GM12878 (cell line): ENCODE results near the gene MRPS12. TPM values are rescaled to one million over a fixed set of nuclear protein-coding genes. Genes with fewer than 3 reads are reported as not detected.
A peak's percentile ranks its signal among the peaks of the same experiment; 100 is the strongest.

Experiments
- ATAC-seq: fragments of 200-7000 bp; cut with Tn5 transposase; 3 replicates; pipeline ENCODE4 v1.9.1; 2020; ENCODE audit warnings: mild to moderate bottlenecking, moderate library complexity
- BruUV-seq: library from RNA; stranded (reverse); fragments of 400-500 nt; replicated peaks from 2 replicates; lab custom pipeline; 2021; lab: Mats Ljungman, UMichigan
- CTCF ChIA-PET: fragments of 300-600 bp; sonication (Branson Sonifier 250); formaldehyde crosslinking; extraction: SDS; loops from one replicate; lab custom pipeline; 2021; ENCODE audit warnings: inconsistent platforms; lab: Yijun Ruan, JAX
- POLR2A ChIA-PET: fragments of 350-600 bp; formaldehyde crosslinking; extraction: SDS; loops from one replicate; lab custom pipeline; 2021; ENCODE audit warnings: inconsistent platforms; lab: Charles Lee
- RAD21 ChIA-PET: fragments of 300-600 bp; sonication (Branson Sonifier 250); formaldehyde crosslinking; loops from one replicate; lab custom pipeline; 2023; ENCODE audit warnings: antibody characterized with exemption; ENCODE audit not compliant: unreplicated experiment; lab: Charles Lee
- SMC1A ChIA-PET: fragments of 300-600 bp; sonication (Branson Sonifier 250); formaldehyde crosslinking; loops from one replicate; lab custom pipeline; 2023; ENCODE audit not compliant: unreplicated experiment, uncharacterized antibody; lab: Charles Lee
- DNase-seq: peaks from one replicate; pipeline ENCODE4 v3.0.0-alpha.2; 2011; ENCODE audit warnings: low read depth, low spot score
- FAIRE-seq: peaks from 3 replicates; lab custom pipeline; 2011; peaks lifted over from hg19 to GRCh38; lab: Jason Lieb, UNC
- H2AFZ ChIP-seq: 2 replicates; pipeline ENCODE4 v1.6.0; 2011; ENCODE audit warnings: low read depth, low read length, control low read depth; ENCODE audit not compliant: control insufficient read depth
- H3K27ac ChIP-seq: 2 replicates; pipeline ENCODE4 v1.5.1; 2011; ENCODE audit warnings: control low read depth; ENCODE audit not compliant: control insufficient read depth, insufficient read depth
- H3K27me3 ChIP-seq, 2 experiments: replicated peaks in 1 of 2; 2 replicates each; pipeline versions ENCODE4 v1.6.0 to v1.6.1; 2011; ENCODE audit warnings: low read length in 1 of 2; ENCODE audit not compliant: control insufficient read depth in 2 of 2, insufficient read depth in 2 of 2
- H3K36me3 ChIP-seq, 2 experiments: 2 replicates each; pipeline ENCODE4 v1.5.1; 2011; ENCODE audit warnings: low read length in 1 of 2; ENCODE audit not compliant: control insufficient read depth in 2 of 2, insufficient read depth in 2 of 2
- H3K4me1 ChIP-seq: 2 replicates; pipeline ENCODE4 v1.6.1; 2011; ENCODE audit warnings: mild to moderate bottlenecking, low read length, moderate library complexity, mixed read lengths; ENCODE audit not compliant: control insufficient read depth, insufficient read depth
- H3K4me2 ChIP-seq: 2 replicates; pipeline ENCODE4 v1.6.0; 2011; ENCODE audit warnings: control low read depth; ENCODE audit not compliant: control insufficient read depth, insufficient read depth
- H3K4me3 ChIP-seq: fragments of 200-600 bp; sonication (generic); 2 replicates; pipeline ENCODE4 v1.5.1; 2016
- H3K79me2 ChIP-seq: 2 replicates; pipeline ENCODE4 v1.6.0; 2011; ENCODE audit warnings: low read length; ENCODE audit not compliant: control insufficient read depth, insufficient read depth
- H3K9ac ChIP-seq: 2 replicates; pipeline ENCODE4 v1.8.0; 2011; ENCODE audit warnings: low read length, control low read depth, mixed read lengths; ENCODE audit not compliant: control insufficient read depth, insufficient read depth
- H3K9me3 ChIP-seq: replicated peaks from 3 replicates; pipeline ENCODE4 v1.5.1; 2011; ENCODE audit warnings: mild to moderate bottlenecking, low read length; ENCODE audit not compliant: control insufficient read depth, insufficient read depth
- H4K20me1 ChIP-seq: 2 replicates; pipeline ENCODE4 v1.6.0; 2011; ENCODE audit not compliant: control insufficient read depth, insufficient read depth
- BRCA1 ChIP-seq: IDR thresholded peaks from 2 replicates; pipeline ENCODE4 v1.6.1; 2011; ENCODE audit warnings: low read depth, low read length, improper control_type of control experiment
- DPF2 ChIP-seq: fragments of 450-650 bp; IDR thresholded peaks from 2 replicates; pipeline ENCODE4 v1.6.1; 2017; ENCODE audit warnings: mild to moderate bottlenecking
- IKZF1 ChIP-seq: fragments of 450-650 bp; conservative IDR thresholded peaks from 2 replicates; pipeline ENCODE4 v1.6.1; 2017; ENCODE audit warnings: antibody characterized with exemption, mild to moderate bottlenecking
- JUNB ChIP-seq: IDR thresholded peaks from 2 replicates; pipeline ENCODE4 v1.6.1; 2016; ENCODE audit warnings: antibody characterized with exemption, mild to moderate bottlenecking
- MEF2B ChIP-seq: fragments of 450-650 bp; IDR thresholded peaks from 2 replicates; pipeline ENCODE4 v1.6.1; 2018; ENCODE audit warnings: mild to moderate bottlenecking, moderate library complexity; ENCODE audit not compliant: partially characterized antibody, poor library complexity, severe bottlenecking
- NR2C1 ChIP-seq: fragments of 450-650 bp; IDR thresholded peaks from 2 replicates; pipeline ENCODE4 v1.6.1; 2017; ENCODE audit warnings: antibody characterized with exemption, mild to moderate bottlenecking, moderate library complexity
- PAX8 ChIP-seq: fragments of 450-650 bp; IDR thresholded peaks from 2 replicates; pipeline ENCODE4 v1.6.1; 2017; ENCODE audit warnings: mild to moderate bottlenecking, moderate library complexity
- ZNF207 ChIP-seq: fragments of 450-650 bp; IDR thresholded peaks from 2 replicates; pipeline ENCODE4 v1.6.1; 2014; ENCODE audit warnings: antibody characterized with exemption, mild to moderate bottlenecking, borderline replicate concordance
- WGBS: methylation state at CpG from one replicate; pipeline ENCODE4 v1.1.6; 2016; ENCODE audit warnings: low lambda C conversion rate; ENCODE audit not compliant: insufficient replicate concordance, insufficient coverage; ENCODE audit errors: missing lambda C conversion rate; 5-methylcytosine and 5-hydroxymethylcytosine counted together
- in situ Hi-C: fragments of 300-500 bp; cut with MboI; formaldehyde crosslinking; loops from 9 replicates; pipeline ENCODE4 v1.14.3; 2018; ENCODE audit warnings: mixed read lengths
- intact Hi-C: fragments of 100-400 bp; cut with micrococcal nuclease; formaldehyde crosslinking; loops from one replicate; pipeline ENCODE4 v1.14.2; 2022; ENCODE audit not compliant: unreplicated experiment
- polyA plus RNA-seq, 11 experiments: library from polyadenylated mRNA; depleted of rRNA in 4 of 11; unstranded in 6 of 11; stranded (reverse) in 5 of 11; fragments of >200 nt; fragmentation: Nextera tagmentation in 4 of 11; fragmentation: Illumina TruSeq in 1 of 11; extraction: Ambion mirVana in 4 of 11; extraction: Trizol in 1 of 11; gene quantifications; 1 replicate in 1 of 11; 2 replicates in 10 of 11; pipeline versions ENCODE4 v1.2.1 to v1.2.3, GENCODE V29; 2011 to 2016; ENCODE audit warnings: inconsistent platforms in 2 of 11, missing spikeins in 2 of 11, low read depth in 1 of 11
- total RNA-seq, 4 experiments: library from RNA; depleted of rRNA in 3 of 4; stranded (reverse); fragments of >200 nt in 3 of 4; fragmentation: Illumina TruSeq in 1 of 4; extraction: Trizol in 1 of 4; gene quantifications; 2 replicates each; pipeline versions ENCODE4 v1.2.1 to v1.2.3, GENCODE V29; 2013 to 2021
- TF ChIP-seq, protein P1 (sequence below): IDR thresholded peaks from 2 replicates; pipeline ENCODE4 v1.6.1; 2011; ENCODE audit warnings: borderline replicate concordance, low read depth, mild to moderate bottlenecking, moderate library complexity, low read length; ENCODE audit not compliant: insufficient read depth, poor library complexity, severe bottlenecking
- TF ChIP-seq, protein P2 (sequence below): fragments of 450-650 bp; IDR thresholded peaks from 2 replicates; pipeline ENCODE4 v1.6.1; 2016; ENCODE audit warnings: mild to moderate bottlenecking
- TF ChIP-seq, protein P3 (sequence below): IDR thresholded peaks from 2 replicates; pipeline ENCODE4 v1.6.1; 2012; ENCODE audit warnings: mild to moderate bottlenecking, low read depth, low read length
- TF ChIP-seq, protein P4 (sequence below): IDR thresholded peaks from 2 replicates; pipeline ENCODE4 v1.6.1; 2012; ENCODE audit warnings: low read depth, low read length, improper control_type of control experiment

MRPS12 gene
- total and polyA plus RNA-seq, 10 of the 15 experiments (the other 5 are each of a cell fraction or from before 2014, with no cell fraction given), result 7.3 to 205 (median 77.3) TPM

DNA sequence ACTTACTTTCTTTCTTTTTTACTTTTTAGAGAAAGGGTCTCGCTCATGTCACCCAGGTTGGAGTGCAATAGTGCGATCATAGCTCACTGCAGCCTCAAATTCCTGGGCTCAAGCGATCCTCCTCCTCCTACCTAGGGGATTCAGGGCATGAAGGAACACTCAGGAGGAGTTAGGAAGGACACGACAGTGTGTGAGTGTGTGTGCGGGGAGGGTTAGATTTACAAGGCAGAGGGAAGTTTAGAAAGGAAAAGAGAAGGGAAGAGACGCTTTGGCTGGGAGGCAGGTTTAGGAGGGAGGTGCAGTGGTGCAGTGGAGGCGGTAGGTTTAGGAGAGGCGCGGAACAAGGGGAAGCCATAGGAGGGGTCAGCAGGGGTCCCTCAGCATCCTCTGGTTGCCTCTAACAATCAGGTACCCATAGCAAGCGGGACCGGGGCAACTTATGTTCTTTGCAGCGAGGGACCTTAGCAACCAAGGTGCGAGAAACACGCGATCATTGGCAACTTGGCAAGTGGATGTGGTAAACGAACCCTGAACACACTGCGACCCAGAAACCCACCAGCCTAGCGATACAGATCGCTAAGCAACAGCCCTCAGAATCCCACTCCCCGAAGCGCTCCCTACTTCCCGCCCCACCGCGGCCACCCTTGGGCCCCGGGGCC is 31.8 kb upstream of the MRPS12 start:
- H3K9me3 ChIP-seq, result no peaks in the 10 kb centered on the region; the same call in 2 of the 3 replicates
- H3K27ac ChIP-seq, result peak overlapping the region; percentile 57
- H3K36me3 ChIP-seq, result no peaks in the 10 kb centered on the region
- peak overlapping the region; percentile 75 for H3K9ac ChIP-seq
- H3K4me2 ChIP-seq, result peak overlapping the region; percentile 98
- 13% methylated on average over 25 of the region's 25 CpGs for WGBS
- no peaks in the 10 kb centered on the region for H3K27me3 ChIP-seq
- POLR2A ChIA-PET, result no interaction called here
- DNase-seq (no peak), ATAC-seq (peak; percentile 4), FAIRE-seq (no peak)
- RAD21 ChIA-PET, result no interaction called here
- CTCF ChIA-PET, result interaction anchor here (0.6 kb wide), 1 partner anchor 35 kb away, joined by 3 read pairs; no protein-coding TSS in a partner anchor
- SMC1A ChIA-PET, result no interaction called here
- intact Hi-C loops (loop anchor here (1.0 to 2.0 kb wide), 2 partner anchors 20 to 49 kb away; partner anchors contain the start of gene RINL), in situ Hi-C loops (no loop called here)
- no peaks in the 10 kb centered on the region for H4K20me1 ChIP-seq
- BruUV-seq, result TSS peak; percentile 54
- H2AFZ ChIP-seq, result peak overlapping the region; percentile 93
- H3K4me3 ChIP-seq, result peak overlapping the region; percentile 78
- TF ChIP-seq, protein P1, sequence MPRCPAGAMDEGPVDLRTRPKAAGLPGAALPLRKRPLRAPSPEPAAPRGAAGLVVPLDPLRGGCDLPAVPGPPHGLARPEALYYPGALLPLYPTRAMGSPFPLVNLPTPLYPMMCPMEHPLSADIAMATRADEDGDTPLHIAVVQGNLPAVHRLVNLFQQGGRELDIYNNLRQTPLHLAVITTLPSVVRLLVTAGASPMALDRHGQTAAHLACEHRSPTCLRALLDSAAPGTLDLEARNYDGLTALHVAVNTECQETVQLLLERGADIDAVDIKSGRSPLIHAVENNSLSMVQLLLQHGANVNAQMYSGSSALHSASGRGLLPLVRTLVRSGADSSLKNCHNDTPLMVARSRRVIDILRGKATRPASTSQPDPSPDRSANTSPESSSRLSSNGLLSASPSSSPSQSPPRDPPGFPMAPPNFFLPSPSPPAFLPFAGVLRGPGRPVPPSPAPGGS, result peak; percentile 15
- no peak for TF ChIP-seq PAX8
- TF ChIP-seq ZNF207, result 0 out of 2 replicates have a peak, but pooled peaks have one; percentile 37
- TF ChIP-seq, protein P2, sequence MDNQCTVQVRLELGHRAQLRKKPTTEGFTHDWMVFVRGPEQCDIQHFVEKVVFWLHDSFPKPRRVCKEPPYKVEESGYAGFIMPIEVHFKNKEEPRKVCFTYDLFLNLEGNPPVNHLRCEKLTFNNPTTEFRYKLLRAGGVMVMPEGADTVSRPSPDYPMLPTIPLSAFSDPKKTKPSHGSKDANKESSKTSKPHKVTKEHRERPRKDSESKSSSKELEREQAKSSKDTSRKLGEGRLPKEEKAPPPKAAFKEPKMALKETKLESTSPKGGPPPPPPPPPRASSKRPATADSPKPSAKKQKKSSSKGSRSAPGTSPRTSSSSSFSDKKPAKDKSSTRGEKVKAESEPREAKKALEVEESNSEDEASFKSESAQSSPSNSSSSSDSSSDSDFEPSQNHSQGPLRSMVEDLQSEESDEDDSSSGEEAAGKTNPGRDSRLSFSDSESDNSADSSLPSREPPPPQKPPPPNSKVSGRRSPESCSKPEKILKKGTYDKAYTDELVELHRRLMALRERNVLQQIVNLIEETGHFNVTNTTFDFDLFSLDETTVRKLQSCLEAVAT, result 0 out of 2 replicates have a peak, but pooled peaks have one; percentile 10
- TF ChIP-seq, protein P3, sequence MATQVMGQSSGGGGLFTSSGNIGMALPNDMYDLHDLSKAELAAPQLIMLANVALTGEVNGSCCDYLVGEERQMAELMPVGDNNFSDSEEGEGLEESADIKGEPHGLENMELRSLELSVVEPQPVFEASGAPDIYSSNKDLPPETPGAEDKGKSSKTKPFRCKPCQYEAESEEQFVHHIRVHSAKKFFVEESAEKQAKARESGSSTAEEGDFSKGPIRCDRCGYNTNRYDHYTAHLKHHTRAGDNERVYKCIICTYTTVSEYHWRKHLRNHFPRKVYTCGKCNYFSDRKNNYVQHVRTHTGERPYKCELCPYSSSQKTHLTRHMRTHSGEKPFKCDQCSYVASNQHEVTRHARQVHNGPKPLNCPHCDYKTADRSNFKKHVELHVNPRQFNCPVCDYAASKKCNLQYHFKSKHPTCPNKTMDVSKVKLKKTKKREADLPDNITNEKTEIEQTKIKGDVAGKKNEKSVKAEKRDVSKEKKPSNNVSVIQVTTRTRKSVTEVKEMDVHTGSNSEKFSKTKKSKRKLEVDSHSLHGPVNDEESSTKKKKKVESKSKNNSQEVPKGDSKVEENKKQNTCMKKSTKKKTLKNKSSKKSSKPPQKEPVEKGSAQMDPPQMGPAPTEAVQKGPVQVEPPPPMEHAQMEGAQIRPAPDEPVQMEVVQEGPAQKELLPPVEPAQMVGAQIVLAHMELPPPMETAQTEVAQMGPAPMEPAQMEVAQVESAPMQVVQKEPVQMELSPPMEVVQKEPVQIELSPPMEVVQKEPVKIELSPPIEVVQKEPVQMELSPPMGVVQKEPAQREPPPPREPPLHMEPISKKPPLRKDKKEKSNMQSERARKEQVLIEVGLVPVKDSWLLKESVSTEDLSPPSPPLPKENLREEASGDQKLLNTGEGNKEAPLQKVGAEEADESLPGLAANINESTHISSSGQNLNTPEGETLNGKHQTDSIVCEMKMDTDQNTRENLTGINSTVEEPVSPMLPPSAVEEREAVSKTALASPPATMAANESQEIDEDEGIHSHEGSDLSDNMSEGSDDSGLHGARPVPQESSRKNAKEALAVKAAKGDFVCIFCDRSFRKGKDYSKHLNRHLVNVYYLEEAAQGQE, result no peak
- 0 out of 2 replicates have a peak, but pooled peaks have one; percentile 5 for TF ChIP-seq BRCA1
- TF ChIP-seq IKZF1, result no peak
- no peak for TF ChIP-seq JUNB
- no peak for TF ChIP-seq NR2C1
- peak; percentile 42; the same call in 1 of the 2 replicates for TF ChIP-seq DPF2
- TF ChIP-seq, protein P4, sequence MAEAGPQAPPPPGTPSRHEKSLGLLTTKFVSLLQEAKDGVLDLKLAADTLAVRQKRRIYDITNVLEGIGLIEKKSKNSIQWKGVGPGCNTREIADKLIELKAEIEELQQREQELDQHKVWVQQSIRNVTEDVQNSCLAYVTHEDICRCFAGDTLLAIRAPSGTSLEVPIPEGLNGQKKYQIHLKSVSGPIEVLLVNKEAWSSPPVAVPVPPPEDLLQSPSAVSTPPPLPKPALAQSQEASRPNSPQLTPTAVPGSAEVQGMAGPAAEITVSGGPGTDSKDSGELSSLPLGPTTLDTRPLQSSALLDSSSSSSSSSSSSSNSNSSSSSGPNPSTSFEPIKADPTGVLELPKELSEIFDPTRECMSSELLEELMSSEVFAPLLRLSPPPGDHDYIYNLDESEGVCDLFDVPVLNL, result no peak
- no peak for TF ChIP-seq MEF2B
- H3K4me1 ChIP-seq, result peaks cover 5% of the 10 kb centered on the region
- peaks cover 22% of the 10 kb centered on the region for H3K79me2 ChIP-seq
